Progenitor cell of endocrine pancreas (in vitro differentiated cells): ENCODE measurements around the gene MACC1. TPM values are rescaled to one million over a fixed set of nuclear protein-coding genes. Genes with fewer than 3 reads are reported as not detected.

Experiments
- DNase-seq: peaks from one replicate; pipeline ENCODE4 v3.0.0; 2021; ENCODE audit warnings: low spot score; ENCODE audit not compliant: unreplicated experiment
- H3K27ac Mint-ChIP-seq: 2 replicates; pipeline ENCODE4 v1.8.0; 2021; ENCODE audit warnings: mild to moderate bottlenecking, moderate library complexity, mixed read lengths
- H3K27me3 Mint-ChIP-seq: 2 replicates; pipeline ENCODE4 v1.8.0; 2021; ENCODE audit warnings: mixed read lengths
- H3K36me3 Mint-ChIP-seq: 2 replicates; pipeline ENCODE4 v1.8.0; 2022; ENCODE audit warnings: mixed read lengths; ENCODE audit not compliant: insufficient read depth
- H3K4me1 Mint-ChIP-seq: 2 replicates; pipeline ENCODE4 v1.8.0; 2021; ENCODE audit warnings: low read depth, mixed read lengths
- H3K4me3 Mint-ChIP-seq: 2 replicates; pipeline ENCODE4 v1.8.0; 2021; ENCODE audit warnings: low read depth, mild to moderate bottlenecking, moderate library complexity, mixed read lengths
- H3K9me3 Mint-ChIP-seq: 2 replicates; pipeline ENCODE4 v1.8.0; 2021; ENCODE audit warnings: low read depth, mixed read lengths
- total RNA-seq: library from RNA; stranded (reverse); gene quantifications from 2 replicates; pipeline ENCODE4 v1.2.1, GENCODE V29; 2021
- TF ChIP-seq, protein P1 (sequence below): fragments of 200-600 bp; sonication (generic); IDR thresholded peaks from one replicate; pipeline ENCODE4 v1.5.0; 2021; ENCODE audit warnings: antibody characterized with exemption, mild to moderate bottlenecking; ENCODE audit not compliant: unreplicated experiment

Gene MACC1
- total RNA-seq, 1 donor from 2014 or later, result 16.1 TPM

DNA sequence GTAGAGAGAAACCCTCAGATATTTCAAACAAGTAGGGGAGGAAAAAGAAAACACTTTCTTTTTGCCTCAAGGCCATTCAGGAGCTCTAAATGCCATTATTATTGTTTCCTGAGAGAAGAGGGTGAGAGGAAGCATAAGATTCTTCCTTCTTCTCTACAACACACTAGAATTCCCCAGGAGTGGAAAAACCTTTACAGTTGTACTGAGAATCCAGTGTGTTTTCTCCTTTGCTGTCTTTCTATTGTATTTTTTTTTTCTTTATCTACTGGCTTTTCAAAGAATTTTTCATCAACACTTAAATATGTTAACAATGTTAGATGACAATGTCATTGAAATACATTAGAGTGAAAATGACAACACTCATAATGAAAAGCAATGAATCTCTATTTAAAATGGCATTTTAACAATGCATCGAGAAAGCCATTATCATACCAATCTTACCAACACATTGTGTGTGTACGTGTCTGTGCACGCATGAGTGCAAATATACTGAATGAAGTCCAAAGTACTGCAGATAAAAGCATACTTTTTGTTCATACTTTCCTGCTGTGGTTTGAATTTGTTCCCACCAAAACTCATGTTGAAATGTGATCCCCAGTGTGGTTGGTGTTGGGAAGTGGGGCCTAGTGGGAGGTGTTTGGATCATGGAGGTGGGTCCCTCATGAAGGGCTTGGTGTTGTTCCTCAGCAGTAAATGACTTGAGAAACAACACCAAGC lies 24.2 kb upstream of the MACC1 start:
- no peaks in the 10 kb centered on the region for H3K36me3 Mint-ChIP-seq
- no peaks in the 10 kb centered on the region for H3K4me1 Mint-ChIP-seq
- TF ChIP-seq, protein P1, sequence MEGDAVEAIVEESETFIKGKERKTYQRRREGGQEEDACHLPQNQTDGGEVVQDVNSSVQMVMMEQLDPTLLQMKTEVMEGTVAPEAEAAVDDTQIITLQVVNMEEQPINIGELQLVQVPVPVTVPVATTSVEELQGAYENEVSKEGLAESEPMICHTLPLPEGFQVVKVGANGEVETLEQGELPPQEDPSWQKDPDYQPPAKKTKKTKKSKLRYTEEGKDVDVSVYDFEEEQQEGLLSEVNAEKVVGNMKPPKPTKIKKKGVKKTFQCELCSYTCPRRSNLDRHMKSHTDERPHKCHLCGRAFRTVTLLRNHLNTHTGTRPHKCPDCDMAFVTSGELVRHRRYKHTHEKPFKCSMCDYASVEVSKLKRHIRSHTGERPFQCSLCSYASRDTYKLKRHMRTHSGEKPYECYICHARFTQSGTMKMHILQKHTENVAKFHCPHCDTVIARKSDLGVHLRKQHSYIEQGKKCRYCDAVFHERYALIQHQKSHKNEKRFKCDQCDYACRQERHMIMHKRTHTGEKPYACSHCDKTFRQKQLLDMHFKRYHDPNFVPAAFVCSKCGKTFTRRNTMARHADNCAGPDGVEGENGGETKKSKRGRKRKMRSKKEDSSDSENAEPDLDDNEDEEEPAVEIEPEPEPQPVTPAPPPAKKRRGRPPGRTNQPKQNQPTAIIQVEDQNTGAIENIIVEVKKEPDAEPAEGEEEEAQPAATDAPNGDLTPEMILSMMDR, result no peak
- H3K27ac Mint-ChIP-seq, result no peak overlapping the region
- no peak for DNase-seq
- H3K9me3 Mint-ChIP-seq, result no peaks in the 10 kb centered on the region
- H3K4me3 Mint-ChIP-seq, result no peak overlapping the region
- H3K27me3 Mint-ChIP-seq, result no peaks in the 10 kb centered on the region

GRCh38 chr7:20240080-20240926 lies 23.1 kb upstream of the MACC1 start:
- no peak overlapping the region for H3K4me3 Mint-ChIP-seq
- no peaks in the 10 kb centered on the region for H3K36me3 Mint-ChIP-seq
- H3K27ac Mint-ChIP-seq, result no peak overlapping the region
- peaks cover 3% of the 10 kb centered on the region for H3K27me3 Mint-ChIP-seq
- TF ChIP-seq, protein P1, result no peak
- peaks cover 2% of the 10 kb centered on the region for H3K4me1 Mint-ChIP-seq
- H3K9me3 Mint-ChIP-seq, result no peaks in the 10 kb centered on the region
- DNase-seq, result no peak

DNA sequence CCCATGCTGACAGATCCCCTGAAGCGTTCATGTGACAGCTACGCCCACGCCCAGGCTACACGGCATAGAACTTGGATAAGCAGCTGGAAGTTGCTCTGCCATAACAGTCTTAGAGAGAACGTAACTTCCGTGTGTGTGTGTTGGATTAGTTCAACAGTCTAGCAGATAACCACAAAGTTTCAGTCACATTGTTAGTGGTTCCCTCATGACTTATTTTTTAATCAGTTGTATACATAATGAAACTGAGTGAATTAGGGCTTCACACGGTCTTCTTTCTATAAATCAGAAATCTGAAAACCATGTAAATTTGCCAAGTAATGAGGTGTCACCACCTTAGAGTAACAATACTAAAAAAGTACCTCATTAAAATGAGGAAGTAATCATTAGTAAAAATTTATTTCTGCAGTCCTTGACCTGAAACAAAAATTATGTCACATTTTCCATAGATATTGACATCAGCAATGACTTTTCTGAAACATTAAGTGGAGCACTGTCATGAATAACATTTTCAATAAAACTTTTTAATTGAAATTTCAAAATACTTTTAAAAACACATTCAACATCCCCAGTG lies 21.7 kb upstream of the MACC1 start:
- TF ChIP-seq, protein P1, result no peak
- Mint-ChIP-seq H3K36me3 (no peaks in the 10 kb centered on the region), H3K4me3 (no peak overlapping the region), H3K27me3 (peaks cover 3% of the 10 kb centered on the region), H3K9me3 (no peaks in the 10 kb centered on the region), H3K27ac (no peak overlapping the region), H3K4me1 (peaks cover 3% of the 10 kb centered on the region)
- no peak for DNase-seq

- Mint-ChIP-seq H3K36me3 (no peaks in the 10 kb centered on the region), H3K4me3 (no peak overlapping the region), H3K27me3 (peaks cover 3% of the 10 kb centered on the region), H3K4me1 (peaks cover 3% of the 10 kb centered on the region), H3K27ac (no peak overlapping the region), H3K9me3 (no peaks in the 10 kb centered on the region)
- no peak for DNase-seq
- TF ChIP-seq, protein P1, result no peak
Measured at GRCh38 chr7:20238194-20238753, 21.1 kb upstream of the MACC1 start.

DNA sequence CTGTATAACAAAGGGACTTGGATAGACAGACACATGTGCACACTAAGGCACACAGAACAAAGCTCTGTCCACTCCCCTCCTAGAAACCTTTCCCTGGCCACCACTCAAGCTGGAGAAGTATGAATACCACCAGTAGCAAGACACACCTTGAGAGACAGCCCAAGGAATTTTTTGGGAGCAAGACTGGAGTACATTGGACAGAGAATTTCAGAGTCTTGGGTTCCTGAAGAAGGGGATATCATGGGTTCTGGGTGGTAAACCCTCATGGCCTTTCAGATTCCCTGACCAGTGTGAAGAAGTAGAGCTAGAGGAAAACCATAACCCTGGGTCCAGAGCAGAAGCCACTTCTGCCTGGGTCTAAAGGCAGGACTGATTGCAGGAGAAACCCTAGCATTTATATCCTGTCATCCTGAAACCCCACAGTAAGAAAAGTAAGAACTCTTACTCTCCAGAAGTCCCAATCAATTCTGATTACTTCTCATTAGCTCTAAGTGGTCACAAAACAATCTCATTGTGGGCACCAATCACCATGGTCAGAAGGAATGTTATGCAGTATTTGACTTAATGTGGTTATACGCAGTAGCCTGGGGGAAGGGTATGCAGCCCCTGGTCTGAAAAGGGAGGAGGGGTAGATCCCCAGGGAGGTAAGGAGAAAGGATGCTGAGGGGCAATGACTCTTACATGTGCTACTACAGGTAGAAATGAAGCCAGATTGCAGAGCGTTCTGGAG lies 20.4 kb upstream of the MACC1 start:
- Mint-ChIP-seq H3K27me3 (peaks cover 3% of the 10 kb centered on the region), H3K9me3 (no peaks in the 10 kb centered on the region), H3K27ac (no peak overlapping the region), H3K4me1 (peaks cover 3% of the 10 kb centered on the region), H3K4me3 (no peak overlapping the region), H3K36me3 (no peaks in the 10 kb centered on the region)
- TF ChIP-seq, protein P1, result no peak
- DNase-seq, result no peak
